GM21576 (cell line): Measurements from ENCODE around the gene PDE3B.
"Not testable (repeated sequence)": the region's sequence is repeated elsewhere in the genome, so short reads cannot be mapped to it uniquely, and the experiment has no call there.

Experiments
- ATAC-seq: cut with Tn5 transposase; IDR thresholded peaks from one replicate; pipeline ENCODE4 v1.9.1; 2021; ENCODE audit warnings: mild to moderate bottlenecking, moderate library complexity; ENCODE audit not compliant: unreplicated experiment

PDE3B gene

GRCh38 chr11:14638561-14638960 is 5.0 kb upstream of the PDE3B start:
- ATAC-seq = no peak

DNA sequence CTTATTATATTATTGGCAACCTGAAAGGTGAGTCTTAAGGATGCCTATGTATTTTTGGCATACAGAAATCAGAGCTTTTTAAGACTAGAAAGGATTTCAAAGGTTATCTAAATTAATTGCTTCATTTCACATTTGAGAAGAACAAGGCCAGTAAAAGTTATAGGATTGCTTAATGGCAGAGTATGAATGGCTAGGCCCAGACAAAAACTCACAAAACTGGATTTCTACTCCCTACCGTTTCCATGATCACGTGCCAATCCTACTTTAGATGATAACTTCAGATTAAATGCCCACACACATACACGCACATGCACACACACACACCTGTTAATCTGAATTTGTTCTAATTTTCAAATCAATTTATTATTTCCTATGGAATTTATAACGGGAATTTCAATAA is 1.8 kb upstream of the PDE3B start:
- no peak for ATAC-seq

DNA sequence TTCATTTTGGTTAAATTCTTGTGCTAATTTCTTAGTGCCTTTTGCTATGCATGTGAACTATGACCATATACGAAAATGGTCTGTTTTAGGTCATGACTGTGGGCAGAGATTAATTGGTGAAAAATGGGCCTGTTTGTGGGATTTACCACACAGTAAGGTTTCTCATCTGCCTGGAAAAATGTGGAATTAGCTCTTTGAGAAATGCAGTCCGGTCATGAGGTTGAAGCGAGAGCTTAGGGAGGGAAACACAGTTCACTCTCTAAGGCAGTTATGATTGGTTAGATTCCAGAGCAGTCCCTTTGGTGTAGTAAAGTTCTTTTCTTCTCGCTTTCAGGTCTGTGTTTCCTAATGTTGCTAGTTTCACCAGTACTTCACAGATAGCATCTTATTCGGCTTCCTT is 1.2 kb upstream of the PDE3B start:
- ATAC-seq = no peak

DNA sequence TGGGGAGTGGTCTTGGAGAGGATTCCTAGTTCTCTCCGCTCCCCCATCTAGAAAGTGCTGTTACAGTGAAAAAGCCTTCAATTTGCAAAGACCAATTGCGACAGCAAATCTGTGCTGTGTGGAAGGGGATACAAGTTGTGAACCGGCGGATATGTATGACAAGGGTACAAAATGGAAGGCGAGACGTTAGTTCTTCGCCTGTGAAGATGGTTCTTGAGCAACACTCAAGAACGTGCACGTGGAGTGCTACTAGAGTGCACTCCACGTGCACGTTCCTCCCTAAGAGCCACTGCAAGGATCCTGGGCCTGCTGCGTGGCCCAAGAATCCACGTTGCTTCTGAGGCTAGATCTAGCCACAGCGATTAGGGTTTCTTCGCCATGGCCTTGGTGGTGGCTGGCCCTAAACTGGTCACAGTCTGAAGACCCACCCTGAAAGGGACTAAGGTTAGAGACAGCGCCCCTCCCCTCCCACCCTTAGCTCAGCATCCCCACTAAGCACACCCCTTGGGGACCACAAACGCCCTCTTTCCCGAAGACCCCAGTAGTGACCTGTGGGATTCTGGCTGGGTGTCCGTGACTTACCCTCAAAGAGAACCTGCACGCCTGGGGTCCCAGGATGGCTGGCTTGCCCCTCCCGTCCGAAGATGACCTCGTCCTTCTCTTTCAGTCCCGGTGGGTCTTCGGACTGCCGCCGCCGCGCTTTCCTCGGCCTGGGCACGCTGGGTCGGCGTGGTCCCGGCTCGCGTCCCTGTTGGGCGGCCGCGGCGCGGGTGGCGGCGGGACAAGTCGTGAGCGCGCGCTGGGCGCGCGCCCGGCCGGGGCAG is 519 bp upstream of the PDE3B start:
- no peak for ATAC-seq

GRCh38 chr11:14644226-14645014 is 816 bp downstream of the PDE3B start:
- ATAC-seq = peak; percentile 48

GRCh38 chr11:14645015-14645912 is 1.7 kb downstream of the PDE3B start:
- ATAC-seq = no peak

DNA sequence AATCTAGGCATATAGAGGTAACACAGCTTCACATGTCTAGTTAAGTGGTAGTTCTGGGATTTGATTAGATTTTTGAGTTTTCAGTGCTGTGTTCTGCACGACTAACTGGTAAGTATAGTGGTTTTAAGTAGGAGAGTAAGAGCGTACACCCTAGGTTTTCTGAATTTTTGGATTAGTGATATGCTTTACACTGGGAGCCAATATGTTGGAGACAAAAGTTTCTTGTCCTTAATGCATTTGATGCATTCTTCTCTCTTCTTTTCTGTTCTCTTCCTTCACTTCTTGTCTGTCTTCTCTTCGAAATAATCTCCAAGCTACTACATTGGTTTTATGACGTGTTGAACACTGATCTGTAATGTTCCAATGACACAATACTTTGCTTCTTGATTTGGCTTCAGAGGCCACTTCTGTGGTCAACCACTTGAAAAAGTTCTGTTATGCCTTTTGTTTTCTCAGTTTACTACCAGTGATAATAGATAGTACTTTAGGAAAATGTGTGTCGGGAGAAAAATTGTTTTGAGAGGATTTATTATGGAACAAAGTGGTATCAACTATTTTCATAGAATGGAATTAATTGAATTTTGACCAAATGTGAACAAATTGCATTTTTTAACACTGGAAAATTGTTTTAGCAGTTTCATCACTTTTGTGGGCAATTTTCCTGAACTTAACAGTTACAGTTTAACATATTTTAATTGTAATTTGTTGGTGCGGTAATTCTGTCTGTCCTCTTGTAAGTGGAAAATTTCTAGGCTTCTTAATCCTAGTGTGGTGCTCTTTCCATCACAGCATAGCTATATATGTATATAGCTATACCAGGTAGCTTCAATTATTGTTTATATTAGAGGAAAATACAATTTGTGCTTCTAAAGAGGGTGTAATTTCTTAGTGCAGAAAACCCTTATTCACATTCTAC is 2.6 kb downstream of the PDE3B start:
- no peak for ATAC-seq

GRCh38 chr11:14650064-14650463 is 6.5 kb downstream of the PDE3B start:
- no peak for ATAC-seq

DNA sequence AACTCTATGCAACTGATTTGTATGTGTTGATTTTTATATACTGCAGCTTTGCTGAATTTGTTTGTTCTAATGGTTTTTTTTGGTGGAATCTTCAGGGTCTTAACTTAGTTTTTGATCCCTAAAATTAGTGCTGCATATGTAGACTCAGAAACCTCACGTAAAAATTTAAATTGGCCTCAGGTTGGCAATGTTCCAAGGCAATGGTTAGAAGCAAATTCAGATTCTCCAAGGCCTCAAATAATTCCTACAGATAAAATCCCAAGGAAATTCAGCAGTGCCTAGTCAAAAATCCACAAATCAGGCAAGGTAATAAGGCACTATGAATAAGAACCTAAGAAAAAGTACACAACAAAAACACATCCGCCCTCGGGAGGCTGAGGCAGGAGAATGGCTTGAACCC is 9.5 kb downstream of the PDE3B start:
- ATAC-seq = no peak

DNA sequence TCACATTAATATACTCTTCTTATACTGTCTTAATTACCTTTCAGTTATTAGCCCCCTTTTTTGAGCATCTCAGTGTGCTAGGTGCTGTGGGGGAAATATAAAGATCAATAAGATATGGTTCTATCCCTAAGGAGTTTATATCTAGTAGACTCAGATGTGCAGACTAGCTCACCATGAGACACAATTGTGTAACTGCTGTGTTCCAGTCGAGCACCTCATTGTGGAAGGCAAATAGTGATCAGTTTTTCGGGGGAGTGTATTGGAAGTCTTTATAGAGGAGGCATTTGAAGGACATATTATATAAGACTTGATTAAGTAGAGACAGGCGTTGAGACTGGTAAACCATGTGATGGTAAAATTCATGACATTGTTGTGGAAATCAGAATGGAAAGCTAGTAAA is 11.8 kb downstream of the PDE3B start:
- ATAC-seq = no peak

GRCh38 chr11:14656536-14657457 is 13.2 kb downstream of the PDE3B start:
- ATAC-seq = no peak

- ATAC-seq = no peak
Measured at GRCh38 chr11:14657841-14658240, 14.2 kb downstream of the PDE3B start.

DNA sequence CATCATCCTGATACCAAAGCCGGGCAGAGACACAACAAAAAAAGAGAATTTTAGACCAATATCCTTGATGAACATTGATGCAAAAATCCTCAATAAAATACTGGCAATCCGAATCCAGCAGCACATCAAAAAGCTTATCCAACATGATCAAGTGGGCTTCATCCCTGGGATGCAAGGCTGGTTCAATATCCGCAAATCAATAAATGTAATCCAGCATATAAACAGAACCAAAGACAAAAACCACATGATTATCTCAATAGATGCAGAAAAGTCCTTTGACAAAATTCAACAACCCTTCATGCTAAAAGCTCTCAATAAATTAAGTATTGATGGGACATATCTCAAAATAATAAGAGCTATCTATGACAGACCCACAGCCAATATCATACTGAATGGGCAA is 21.3 kb downstream of the PDE3B start:
- not testable (repeated sequence) for ATAC-seq

- not testable (repeated sequence) for ATAC-seq
Measured at GRCh38 chr11:14667329-14667728, 23.7 kb downstream of the PDE3B start.

DNA sequence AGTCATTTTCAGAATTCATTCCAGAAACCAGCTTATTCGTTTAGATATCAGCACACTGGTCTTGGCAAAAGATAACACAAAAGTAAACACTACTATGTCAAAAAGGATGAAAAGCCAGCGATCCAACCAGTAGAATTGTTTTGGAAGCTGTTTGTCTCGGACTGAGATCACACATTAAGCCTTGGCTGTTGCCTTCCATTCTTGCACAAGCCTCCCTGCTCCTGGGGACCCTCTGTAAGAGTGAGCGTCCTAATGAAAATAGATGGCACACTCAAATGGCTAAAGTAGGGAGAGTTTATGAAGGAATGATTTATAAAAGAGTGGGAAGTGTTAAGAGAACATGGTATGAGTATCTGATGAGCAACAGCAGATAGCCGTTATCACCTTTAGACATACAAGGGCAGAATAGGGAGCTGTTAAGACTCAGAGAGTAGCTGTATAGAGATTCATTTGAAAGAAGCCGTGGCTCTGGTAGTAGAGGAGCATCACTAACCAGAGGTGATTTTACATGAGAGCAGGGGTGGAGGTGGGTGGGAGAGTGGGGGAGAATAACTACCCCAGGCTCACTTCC is 25.2 kb downstream of the PDE3B start:
- no peak for ATAC-seq

DNA sequence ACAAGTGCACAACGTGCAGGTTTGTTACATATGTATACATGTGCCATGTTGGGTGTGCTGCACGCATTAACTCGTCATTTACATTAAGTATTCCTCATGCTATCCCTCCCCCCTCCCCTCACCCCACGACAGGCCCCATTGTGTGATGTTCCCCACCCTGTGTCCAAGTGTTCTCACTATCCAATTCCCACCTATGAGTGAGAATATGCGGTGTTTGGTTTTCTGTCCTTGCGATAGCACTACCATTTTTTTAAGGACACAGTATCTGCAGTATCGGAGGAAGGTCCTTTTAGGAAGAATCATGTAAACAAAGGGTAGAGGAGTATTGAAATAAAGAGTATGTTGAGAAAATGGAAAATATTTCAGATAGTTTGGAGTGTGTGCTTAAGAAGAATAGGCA is 25.9 kb downstream of the PDE3B start:
- ATAC-seq = no peak

- no peak for ATAC-seq
Measured at GRCh38 chr11:14669958-14670357, 26.4 kb downstream of the PDE3B start.

DNA sequence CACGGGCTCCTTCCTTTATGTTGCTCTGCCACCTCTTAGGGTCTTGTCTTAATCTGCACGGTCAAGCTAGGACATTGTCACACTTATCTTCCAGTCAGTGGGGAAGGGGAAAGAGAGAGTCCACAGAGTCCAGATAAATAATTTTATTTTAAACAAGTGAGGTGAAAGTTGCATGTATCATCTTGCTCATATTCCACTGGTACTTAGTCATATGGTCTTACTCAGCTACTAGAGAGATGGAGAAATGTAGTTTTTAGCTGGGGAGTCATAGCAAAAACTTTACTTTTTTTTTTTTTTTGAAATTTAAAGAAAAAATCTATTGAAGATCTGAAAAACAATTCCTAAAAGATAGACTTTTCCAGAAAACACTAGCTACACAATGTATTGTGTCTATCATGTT is 29.0 kb downstream of the PDE3B start:
- ATAC-seq = no peak

- ATAC-seq = no peak
Measured at GRCh38 chr11:14673421-14673820, 29.8 kb downstream of the PDE3B start.
